Measurements from ENCODE around the gene CD44.

The CD44 gene

DNA sequence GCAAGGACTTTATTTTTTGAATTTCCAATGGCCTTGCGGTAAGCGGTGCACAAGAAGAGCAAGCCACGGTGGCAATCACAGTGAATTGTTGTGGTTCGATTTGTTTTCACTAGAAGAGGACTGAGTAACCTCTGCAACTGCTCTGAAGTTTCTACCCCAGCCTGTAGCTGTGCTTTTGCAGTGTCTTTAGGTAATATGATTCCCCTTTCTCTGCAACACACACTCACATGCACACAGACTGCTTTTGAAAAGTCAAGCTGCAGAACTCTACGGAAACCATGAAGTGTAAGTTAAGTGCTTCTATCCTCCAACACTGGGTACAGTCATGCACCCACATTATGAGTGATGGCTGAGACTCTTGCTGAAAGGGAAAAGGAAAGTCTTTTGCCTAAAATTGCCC is 38.4 kb downstream of the CD44 start:
- DNase-seq (ENCODE audit: low spot score) = no peak

DNA sequence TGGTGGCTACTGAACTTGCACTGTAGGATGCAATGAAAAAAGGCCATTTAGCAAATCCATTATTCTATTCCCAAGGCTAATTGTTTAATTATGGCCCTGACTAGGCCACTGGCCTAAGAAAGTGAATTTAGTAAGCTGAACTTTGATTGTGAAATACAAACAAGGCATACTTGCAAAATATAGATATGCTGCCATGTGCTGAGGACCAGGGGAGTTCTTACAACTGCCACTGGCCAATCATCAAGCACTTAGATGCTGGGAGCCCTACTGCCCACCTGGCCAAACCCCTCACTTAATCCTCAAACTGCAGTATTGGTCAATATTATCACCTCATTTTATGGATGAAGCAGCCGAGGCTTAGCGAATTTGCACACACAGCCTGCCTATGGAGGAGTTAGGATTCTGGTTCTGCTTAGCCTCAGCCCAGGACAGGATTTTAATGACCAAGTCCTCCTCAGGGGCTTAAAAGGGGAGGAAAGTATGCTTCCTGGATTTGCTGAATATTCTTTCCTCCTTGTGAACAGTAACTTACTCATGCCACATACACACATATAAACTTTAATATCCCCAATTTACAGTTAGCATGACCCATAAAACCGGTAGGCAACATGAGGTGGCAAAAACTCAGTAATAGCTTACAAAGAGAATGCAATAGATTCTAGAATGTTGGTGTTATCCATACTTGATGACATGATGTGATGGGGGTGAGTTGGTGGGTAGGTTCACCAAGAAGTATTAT is 39.3 kb downstream of the CD44 start:
- no peak for DNase-seq (ENCODE audit: low spot score)

DNA sequence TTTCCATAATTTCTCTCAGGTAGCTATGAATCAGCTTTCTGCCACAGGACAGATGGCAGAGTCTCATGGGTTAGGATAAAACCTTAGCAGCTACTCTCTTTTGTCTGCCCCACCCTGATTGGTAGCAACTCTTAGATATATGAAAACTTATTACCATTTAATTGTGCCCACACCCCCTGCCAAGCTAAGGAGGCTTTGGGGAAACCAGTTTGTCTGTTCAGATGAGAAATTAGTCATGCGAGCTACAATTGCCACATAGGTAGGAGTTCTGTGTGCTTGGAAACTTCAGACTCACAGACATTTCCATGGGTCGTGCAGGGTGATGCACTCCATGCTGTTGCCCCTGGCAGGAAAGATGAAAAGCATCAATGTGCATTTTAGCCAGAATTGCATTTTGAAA is 39.9 kb downstream of the CD44 start:
- no peak for DNase-seq (ENCODE audit: low spot score)

DNA sequence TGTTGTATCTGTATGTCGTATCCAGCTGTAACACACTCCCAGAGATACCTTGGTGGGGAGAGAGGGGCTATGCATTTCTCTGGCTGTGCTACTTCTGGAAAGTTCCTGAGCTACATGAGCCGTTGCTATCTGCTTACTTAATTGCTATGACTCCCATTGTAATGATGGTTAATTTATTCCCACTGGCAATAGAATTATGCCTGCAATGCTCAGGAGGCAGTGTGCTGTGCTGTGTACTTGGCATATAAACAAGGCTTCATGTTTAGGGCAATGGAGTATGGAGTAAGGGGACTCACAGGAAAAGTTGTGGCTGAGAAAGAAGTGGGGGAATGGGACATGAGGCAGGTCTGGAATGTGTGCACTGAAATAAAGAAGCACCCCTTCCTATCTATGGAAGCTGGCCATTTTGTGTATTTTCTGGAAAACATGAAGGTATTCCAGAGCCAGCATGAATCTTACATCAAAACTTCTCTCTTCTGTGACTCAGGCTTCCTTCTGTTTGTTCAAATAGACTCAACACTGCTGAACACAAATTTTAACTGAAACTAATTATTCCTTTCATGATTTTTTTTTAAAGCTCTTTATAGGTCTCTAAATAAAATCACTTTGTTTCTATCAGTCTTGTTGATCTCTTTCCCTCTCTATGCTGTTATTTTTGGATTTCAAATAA is 40.6 kb downstream of the CD44 start:
- DNase-seq (ENCODE audit: low spot score) = no peak

DNA sequence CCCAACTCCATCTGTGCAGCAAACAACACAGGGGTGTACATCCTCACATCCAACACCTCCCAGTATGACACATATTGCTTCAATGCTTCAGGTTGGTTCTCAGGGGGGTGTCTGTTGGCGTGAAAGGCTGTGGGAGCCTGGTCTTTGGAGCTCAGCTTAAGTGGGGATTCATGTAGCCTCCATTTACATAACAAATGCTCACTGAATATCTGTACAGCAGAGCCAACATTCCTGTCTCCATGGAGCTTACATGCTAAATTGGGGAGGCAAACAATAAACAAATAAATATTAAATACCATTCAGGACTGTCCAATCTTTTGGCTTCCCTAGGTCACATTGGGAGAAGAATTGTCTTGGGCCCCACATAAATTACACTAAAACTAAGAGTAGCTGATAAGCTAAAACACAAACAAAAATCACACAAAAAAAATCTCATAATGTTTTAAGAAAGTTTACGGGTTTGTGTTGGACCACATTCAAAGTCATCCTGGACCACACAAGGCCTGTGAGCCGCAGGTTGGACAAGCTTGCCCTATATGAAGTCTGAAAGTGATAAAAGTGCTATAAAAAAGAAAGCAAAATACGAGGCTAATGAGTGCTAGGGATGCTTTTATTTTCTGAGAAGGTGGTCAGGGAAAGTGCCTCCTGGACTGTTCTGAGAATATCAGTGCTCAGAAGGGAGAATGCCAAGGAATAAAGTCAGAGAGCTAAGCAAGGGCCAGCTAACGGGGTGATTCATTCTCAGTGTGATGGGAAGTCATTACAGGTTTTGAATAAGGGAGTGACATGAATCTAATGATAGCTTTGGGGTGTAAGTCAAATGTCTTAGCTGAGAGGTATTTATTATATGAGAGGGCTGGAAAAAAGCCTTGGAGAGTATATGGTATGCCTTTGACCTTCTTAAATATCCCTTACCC is 41.6 kb downstream of the CD44 start:
- no peak for DNase-seq (ENCODE audit: low spot score)

DNA sequence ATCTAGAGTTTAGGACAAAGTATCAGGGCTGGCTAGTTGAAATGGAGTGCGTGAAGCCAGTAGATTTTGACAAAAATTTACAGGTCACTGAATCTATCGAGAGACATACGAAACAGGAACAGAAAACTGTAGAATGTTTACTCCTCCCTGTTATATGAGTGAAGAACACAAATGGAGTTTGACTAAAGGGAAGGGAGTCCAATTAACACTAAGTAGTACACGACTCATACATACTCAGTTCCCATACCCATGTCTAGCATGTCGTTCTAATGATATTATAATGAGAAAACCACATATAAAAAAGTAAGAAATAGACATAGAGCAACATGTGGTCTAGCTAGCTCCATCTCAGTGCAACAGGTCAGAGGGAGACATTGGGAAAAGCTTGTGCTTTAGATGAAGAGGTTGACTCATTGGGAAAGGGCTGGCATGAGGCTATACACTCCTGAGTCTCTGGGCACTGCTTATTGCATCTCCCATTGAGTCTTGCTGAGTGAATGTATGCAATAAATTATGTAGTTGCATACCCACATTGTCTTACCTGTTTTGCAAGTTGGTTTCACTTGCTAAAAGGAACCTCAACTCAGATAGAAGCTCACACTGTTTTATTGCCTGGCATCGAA is 43.5 kb downstream of the CD44 start:
- DNase-seq (ENCODE audit: low spot score) = no peak

DNA sequence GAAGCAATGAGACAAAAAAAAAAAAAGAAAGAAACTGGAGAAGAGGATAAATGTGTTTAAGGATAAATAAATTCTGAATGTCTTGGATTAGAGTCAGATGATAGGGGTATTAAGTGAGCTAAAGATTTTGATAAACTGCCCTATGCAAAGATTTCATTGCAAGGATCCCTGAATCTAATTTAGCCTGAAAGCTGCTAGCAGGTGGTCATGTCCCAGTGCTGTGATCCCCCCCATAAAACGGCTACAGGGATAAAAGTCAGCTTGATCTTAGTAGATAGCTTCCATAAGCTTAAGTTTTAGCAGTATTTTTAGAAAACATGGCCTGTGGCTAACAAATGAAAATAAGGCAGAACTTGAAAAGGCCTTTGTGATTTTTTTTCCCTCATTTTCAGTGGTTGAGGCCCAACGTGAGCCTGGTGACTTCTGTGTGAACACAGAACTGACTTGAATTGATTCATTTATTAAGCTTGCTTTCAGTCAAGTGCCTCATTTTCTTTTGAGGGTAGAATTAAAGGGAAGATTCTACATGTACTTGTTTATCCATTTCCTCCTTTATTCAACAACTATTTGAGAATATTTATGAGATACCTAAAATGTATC is 44.5 kb downstream of the CD44 start:
- no peak for DNase-seq (ENCODE audit: low spot score)

DNA sequence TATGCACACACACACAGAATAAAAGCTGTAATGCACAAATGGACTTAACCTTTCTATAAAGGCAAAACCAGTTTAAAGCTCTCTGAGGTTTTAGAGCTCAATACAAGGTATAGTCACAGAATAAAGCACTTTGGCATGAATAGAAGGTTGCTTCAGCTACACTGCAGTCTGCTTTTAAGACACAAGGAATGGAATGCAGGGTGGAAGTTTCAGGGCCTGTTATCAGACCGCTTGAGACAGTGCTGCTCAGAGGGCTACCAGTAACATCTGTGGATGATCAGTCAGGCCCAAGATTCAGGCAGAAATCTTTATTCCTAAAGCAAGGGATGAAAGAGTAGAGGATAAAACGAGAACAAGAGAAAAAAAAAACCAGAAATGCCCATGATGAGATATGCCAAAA is 46.7 kb downstream of the CD44 start:
- DNase-seq (ENCODE audit: low spot score) = no peak

DNA sequence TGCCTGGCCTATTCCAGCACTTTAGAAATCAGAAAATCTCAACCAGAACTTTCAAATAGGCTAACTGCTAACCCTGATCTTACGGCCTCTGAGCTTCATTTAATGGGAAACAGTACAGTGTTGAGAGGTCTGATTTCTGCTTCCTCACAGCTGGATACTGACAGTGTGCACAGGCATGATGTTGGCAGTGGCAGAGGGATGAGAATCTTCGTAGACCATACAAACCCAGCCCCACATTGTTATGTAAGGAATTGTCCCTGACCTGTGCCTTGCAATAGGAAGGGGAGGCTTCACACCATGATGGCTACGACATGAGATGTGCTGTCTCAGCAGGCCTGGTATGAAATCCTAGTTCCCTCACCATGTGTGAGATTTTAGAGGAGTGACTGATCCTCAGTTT is 49.0 kb downstream of the CD44 start:
- DNase-seq (ENCODE audit: low spot score) = no peak

DNA sequence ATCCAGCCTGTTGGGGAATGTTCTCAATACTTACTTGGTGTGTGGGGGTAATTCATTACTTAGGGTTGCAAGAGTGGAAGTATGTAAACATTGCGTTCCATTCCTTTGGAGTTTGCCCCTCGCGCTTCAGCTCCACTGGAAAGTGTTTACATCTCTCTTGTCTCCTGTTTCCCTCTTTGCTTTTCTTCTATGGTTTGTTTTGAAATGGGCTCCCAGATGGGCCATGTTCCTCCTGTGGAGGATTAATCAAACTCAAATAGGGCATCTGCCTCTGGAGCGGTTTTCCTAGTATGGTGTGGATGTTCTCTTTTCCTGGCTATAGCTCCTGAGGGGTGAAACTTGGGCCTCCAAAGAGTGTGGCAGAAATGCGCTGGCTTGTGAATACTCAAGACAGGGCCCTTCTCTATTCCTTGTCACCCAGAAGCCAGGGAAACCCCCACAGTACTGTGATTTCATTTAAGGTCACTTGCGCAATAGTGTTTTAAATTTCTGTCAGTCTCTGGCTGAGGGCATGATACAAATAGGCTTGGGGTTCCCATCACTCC is 51.9 kb downstream of the CD44 start:
- DNase-seq (ENCODE audit: low spot score) = peak; percentile 34

DNA sequence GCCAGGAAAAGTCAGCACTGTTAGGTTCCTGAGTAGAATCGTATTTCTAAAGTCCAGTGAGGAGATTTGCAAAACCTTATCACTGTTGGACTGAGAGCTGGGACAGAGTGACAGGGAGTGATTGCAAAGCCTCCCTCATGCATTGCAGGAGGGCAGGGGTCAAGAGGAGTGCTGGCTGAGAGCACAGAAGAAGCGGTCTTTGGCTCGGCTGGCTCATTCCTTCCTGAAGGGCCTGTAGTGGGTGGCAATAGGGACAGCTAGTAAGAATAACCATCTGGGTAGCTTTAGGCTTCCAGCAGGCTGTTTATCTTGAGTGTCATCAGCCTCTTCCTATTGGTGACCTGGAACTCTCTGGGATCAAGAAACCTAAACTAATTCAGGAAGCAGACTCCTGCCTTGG is 53.4 kb downstream of the CD44 start:
- no peak for DNase-seq (ENCODE audit: low spot score)

DNA sequence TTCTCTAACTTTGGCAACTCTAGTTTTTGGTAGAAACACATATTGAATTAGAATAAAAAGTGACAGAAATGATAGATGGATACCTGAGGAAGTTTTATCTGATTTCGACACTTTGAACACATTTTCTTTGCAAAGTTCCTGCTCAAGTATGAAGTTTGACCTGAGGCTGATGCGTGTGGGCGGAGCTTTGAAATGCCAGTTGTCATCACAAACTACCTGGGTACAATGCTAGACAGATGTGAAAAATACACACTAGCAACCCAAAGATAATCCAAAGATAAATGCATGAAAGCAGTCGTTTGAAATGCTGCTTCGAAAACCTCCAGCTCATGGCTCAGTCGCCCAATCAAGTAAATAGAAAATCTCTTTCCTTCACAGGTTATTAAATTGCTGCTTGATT is 54.8 kb downstream of the CD44 start:
- no peak for DNase-seq (ENCODE audit: low spot score)

DNA sequence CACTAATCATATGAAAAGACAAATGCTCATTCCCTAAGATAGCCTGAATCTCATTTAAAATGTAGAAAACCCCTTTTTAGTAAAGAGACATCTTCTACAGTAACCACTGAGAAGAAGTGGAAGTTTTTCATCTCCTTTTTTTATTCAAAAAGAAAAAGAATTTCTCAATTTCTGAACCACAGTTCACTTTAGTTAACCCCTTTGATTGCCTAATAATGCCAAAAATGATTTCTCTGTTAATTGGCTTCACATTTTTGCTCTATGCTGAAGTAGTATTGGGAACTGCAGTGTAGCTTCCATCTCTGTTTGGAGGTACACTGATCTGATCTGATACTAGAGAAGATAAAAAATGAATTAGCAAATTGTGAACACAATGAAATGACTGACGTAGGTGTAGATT is 58.3 kb downstream of the CD44 start:
- DNase-seq (ENCODE audit: low spot score) = no peak

DNA sequence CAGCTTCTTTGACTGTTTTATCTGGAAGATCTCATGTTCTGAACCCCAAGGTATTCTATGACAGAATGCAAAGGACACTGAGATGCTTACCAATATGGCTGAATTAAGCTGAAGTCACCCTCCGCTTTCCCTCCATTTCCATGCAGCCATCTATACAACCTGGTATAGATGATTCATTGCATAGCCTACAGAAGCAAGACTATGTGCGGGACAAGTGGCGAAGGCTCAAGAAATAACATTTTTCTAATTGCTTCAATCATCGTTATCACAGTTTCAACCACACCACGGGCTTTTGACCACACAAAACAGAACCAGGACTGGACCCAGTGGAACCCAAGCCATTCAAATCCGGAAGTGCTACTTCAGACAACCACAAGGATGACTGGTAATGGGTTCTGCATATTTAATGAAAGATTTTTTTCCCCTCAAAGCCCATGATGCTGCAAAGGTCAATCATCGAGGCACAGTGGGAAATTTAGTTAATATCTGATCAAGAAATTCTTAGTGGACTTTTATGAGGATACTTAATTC is 61.9 kb downstream of the CD44 start:
- DNase-seq (ENCODE audit: low spot score) = no peak

DNA sequence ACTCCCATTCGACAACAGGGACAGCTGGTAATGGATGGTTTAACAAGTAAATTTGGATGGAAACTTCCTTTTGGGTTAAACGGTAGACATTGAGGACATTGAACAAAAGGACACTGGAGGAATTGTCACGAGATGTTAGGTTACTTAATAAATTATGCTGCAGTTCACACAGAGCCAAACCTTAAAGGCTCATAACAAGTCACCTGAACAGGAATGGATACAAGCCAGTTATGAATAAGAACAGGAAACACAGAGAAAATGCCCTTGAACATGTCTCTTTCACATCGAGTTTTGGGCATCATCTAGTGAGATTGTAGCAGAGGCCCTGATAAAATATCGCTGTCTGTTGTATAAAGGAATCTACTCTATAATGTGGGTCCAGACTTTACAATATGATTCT is 65.6 kb downstream of the CD44 start:
- no peak for DNase-seq (ENCODE audit: low spot score)

DNA sequence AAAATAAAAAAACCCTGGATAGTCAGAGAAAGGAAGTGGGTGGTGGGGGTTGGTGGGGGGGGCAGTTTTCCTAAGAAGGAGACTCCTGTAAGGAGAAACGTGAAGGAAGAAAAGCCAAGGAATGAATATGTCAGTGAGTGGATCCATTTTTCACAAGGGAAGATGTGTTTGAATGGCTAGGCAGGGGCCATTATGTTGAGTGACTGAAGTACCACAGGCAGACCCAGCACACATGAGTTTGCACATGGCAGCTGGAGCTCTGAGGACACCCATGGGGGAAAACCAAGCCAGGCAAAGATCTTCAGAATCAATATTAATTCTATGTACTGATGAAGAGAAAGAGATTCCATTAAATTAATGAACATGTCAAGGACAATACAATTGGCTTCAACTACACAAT is 67.6 kb downstream of the CD44 start:
- no peak for DNase-seq (ENCODE audit: low spot score)

DNA sequence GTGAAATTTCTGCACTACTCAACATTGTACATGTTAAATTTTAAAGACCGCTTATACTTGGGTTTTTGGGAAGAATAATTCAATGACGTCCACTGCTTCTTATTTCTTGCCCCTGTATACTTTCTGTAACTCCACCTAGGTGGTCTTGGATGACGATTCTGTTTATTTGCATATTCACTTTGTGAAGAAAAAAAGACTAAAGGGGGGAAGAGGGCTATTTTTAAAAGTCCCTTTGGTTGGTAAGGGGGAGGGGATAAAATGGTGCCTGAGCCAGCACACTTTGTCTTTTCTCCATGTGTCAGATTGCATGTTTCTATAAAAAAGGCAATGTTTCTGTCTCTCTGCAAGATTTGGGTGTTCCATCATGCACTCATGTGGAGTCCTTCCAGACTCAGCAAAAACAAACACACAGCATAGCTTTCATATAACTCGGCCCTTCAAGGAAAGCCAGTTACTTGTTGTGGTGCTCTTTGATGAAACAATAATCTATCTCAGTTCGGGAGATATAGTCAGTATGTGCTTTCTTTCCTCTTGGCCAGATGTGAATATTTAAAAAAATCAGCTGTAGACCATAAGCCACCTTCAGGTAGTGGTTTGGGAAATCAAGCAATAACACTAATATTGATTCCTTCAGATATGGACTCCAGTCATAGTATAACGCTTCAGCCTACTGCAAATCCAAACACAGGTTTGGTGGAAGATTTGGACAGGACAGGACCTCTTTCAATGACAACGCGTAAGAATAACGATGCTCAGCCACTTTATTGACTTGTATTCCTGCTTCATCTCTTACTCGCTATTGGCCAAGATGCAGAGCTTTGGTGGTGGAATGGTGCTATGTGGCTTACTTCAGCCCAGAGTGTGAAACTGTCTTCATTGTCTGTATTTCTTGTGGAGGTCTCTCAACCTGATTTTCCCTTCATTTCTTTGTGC is 68.8 kb downstream of the CD44 start:
- DNase-seq (ENCODE audit: low spot score) = no peak

DNA sequence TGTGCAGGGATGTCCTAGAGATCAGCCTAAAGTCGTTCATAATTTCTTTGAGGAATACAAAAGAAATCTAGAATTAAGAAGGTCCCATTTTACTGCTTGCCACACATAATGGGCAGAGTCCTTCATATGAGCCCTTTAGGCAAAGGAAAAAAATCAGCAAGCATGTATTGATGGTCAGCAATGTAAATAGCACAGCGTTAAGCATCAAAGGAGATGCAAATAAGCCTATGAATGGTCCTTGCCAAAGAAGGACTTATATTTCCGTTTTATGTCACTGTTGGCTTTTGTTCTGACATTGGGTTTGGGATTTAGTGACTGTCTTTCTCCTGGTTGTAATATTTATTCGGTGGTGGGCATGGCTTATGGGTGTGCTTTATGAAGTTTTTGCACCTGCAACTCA is 69.8 kb downstream of the CD44 start:
- no peak for DNase-seq (ENCODE audit: low spot score)

DNA sequence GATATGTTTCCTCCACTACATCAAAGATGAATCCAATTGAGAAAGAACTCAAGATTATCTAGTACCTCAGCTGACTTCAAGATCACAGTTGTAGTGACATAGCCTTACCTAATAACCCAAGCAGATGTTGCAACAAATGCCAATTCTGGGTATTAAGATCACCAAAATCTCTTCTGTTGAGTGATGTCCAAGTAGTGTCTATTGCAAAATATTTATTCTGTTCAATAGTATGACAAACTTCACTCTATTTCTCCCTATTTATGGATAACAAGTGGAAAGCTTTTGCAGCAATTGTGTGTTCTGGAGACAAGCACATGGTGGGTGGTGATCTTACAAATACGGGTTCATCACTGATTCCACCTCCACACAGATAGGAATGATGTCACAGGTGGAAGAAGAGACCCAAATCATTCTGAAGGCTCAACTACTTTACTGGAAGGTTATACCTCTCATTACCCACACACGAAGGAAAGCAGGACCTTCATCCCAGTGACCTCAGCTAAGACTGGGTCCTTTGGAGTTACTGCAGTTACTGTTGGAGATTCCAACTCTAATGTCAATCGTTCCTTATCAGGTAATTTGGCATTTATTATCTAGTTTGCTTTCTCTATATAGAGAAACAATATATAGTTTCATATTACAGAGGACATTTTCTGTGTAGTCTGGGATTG is 72.0 kb downstream of the CD44 start:
- DNase-seq (ENCODE audit: low spot score) = no peak

DNA sequence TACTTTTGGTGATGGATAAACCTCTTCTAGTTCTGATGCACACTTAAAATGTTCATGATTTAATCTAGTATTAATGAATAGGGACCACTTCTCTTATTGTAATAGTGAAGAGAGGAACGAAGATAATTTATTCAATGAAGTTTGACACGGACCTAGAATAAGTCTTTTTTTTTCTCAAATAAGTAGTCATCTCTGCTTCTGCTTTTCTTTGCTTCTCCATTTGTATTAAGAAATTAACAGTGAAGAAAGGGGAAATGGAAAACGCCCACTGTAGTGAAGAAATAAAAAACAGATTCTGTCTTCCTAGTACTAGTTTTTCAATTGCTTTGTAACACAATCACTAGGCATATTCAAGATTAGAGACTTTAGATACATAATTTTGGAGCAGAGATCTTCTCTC is 73.0 kb downstream of the CD44 start:
- no peak for DNase-seq (ENCODE audit: low spot score)
